Neural cell (in vitro differentiated cells): Measurements from ENCODE around the gene ATL2. TPM values are rescaled to one million over a fixed set of nuclear protein-coding genes. Genes with fewer than 3 reads are reported as not detected.

Experiments
- H2AFZ ChIP-seq: fragments of 200-600, 300-800 bp; sonication (generic), shearing (Covaris generic); 2 replicates; pipeline ENCODE4 v1.6.0; 2014; ENCODE audit warnings: low read depth, mild to moderate bottlenecking, antibody characterized with exemption, low read length, moderate library complexity
- H3F3A ChIP-seq: fragments of 200-600 bp; shearing (Covaris generic); 2 replicates; pipeline ENCODE4 v1.6.1; 2016; ENCODE audit warnings: mild to moderate bottlenecking, moderate library complexity, mixed read lengths, antibody characterized with exemption, low read length; ENCODE audit not compliant: insufficient read depth, poor library complexity, severe bottlenecking
- H3K27ac ChIP-seq: fragments of 200-600, 300-800 bp; sonication (generic), shearing (Covaris generic); 2 replicates; pipeline ENCODE4 v1.5.1; 2014; ENCODE audit warnings: mild to moderate bottlenecking, low read length, moderate library complexity
- H3K27me3 ChIP-seq: fragments of 300-800, 200-600 bp; sonication (generic), shearing (Covaris generic); 2 replicates; pipeline ENCODE4 v1.6.0; 2014; ENCODE audit warnings: mild to moderate bottlenecking, low read depth, low read length, moderate library complexity; ENCODE audit not compliant: insufficient read depth
- H3K36me3 ChIP-seq: fragments of 300-800, 200-600 bp; sonication (generic), shearing (Covaris generic); 2 replicates; pipeline ENCODE4 v1.5.1; 2014; ENCODE audit warnings: mild to moderate bottlenecking, antibody characterized with exemption, low read length, moderate library complexity; ENCODE audit not compliant: insufficient read depth
- H3K4me2 ChIP-seq: fragments of 300-800, 200-600 bp; sonication (generic), shearing (Covaris generic); 2 replicates; pipeline ENCODE4 v1.6.0; 2014; ENCODE audit warnings: mild to moderate bottlenecking, low read length
- H3K4me3 ChIP-seq: fragments of 300-800, 200-600 bp; sonication (generic), shearing (Covaris generic); 2 replicates; pipeline ENCODE4 v1.5.1; 2014; ENCODE audit warnings: mild to moderate bottlenecking, low read length, moderate library complexity
- H3K79me2 ChIP-seq: fragments of 200-600 bp; shearing (Covaris generic); replicated peaks from 2 replicates; pipeline ENCODE4 v1.6.0; 2014; ENCODE audit warnings: mild to moderate bottlenecking, low read length, moderate library complexity; ENCODE audit not compliant: insufficient read depth
- H3K9ac ChIP-seq: fragments of 300-800, 200-600 bp; sonication (generic), shearing (Covaris generic); 2 replicates; pipeline ENCODE4 v1.6.1; 2016; ENCODE audit warnings: mild to moderate bottlenecking, low read length, mixed read lengths
- H3K9me2 ChIP-seq: fragments of 200-600 bp; shearing (Covaris generic); 2 replicates; pipeline ENCODE4 v1.6.1; 2016; ENCODE audit warnings: mild to moderate bottlenecking, low read length, mixed read lengths; ENCODE audit not compliant: insufficient read depth
- H3K9me3 ChIP-seq: fragments of 200-600, 300-800 bp; sonication (generic), shearing (Covaris generic); 2 replicates; pipeline ENCODE4 v1.6.1; 2016; ENCODE audit warnings: mild to moderate bottlenecking, mixed run types, low read length, moderate library complexity, mixed read lengths
- H4K20me1 ChIP-seq: fragments of 200-600 bp; shearing (Covaris generic); 2 replicates; pipeline ENCODE4 v1.6.1; 2016; ENCODE audit warnings: mild to moderate bottlenecking, mixed run types; ENCODE audit not compliant: insufficient read depth
- CTCF ChIP-seq: fragments of 450-650 bp; IDR thresholded peaks from 2 replicates; pipeline ENCODE4 v1.5.1; 2014; ENCODE audit warnings: antibody characterized with exemption, mild to moderate bottlenecking, moderate library complexity; ENCODE audit not compliant: poor library complexity, severe bottlenecking
- EP300 ChIP-seq: fragments of 450-650 bp; conservative IDR thresholded peaks from 2 replicates; pipeline ENCODE4 v1.6.1; 2014; ENCODE audit warnings: antibody characterized with exemption, mild to moderate bottlenecking, moderate library complexity; ENCODE audit not compliant: poor library complexity, severe bottlenecking
- EZH2 ChIP-seq: fragments of 200-600, 300-800 bp; shearing (Covaris generic), sonication (generic); IDR thresholded peaks from 2 replicates; pipeline ENCODE4 v1.6.1; 2014; ENCODE audit warnings: antibody characterized with exemption, low read length, borderline replicate concordance, mild to moderate bottlenecking; ENCODE audit not compliant: insufficient read depth, poor library complexity, severe bottlenecking
- MXI1 ChIP-seq: fragments of 450-650 bp; conservative IDR thresholded peaks from 2 replicates; pipeline ENCODE4 v1.6.1; 2014; ENCODE audit warnings: antibody characterized with exemption, mild to moderate bottlenecking; ENCODE audit not compliant: poor library complexity, severe bottlenecking
- POLR2AphosphoS5 ChIP-seq: IDR thresholded peaks from 2 replicates; pipeline ENCODE4 v1.6.1; 2012
- RAD21 ChIP-seq: fragments of 450-650 bp; conservative IDR thresholded peaks from 2 replicates; pipeline ENCODE4 v1.6.1; 2014; ENCODE audit warnings: antibody characterized with exemption, mild to moderate bottlenecking, moderate library complexity
- REST ChIP-seq: IDR thresholded peaks from 2 replicates; pipeline ENCODE4 v1.6.1; 2012; ENCODE audit warnings: borderline replicate concordance
- SMC3 ChIP-seq: fragments of 450-650 bp; conservative IDR thresholded peaks from 2 replicates; pipeline ENCODE4 v1.6.1; 2014; ENCODE audit warnings: antibody characterized with exemption, mild to moderate bottlenecking, moderate library complexity; ENCODE audit not compliant: poor library complexity
- TAF1 ChIP-seq: IDR thresholded peaks from 2 replicates; pipeline ENCODE4 v1.6.1; 2012; ENCODE audit warnings: low read depth
- polyA plus RNA-seq: library from polyadenylated mRNA; depleted of rRNA; stranded (reverse); fragments of >200 nt; gene quantifications from 2 replicates; pipeline ENCODE4 v1.2.3, GENCODE V29; 2014

ATL2 gene
- polyA plus RNA-seq, 1 donor from 2014 or later = 66.8 TPM

GRCh38 chr2:38248707-38249106, 128.4 kb downstream of the ATL2 start:
- no peaks in the 10 kb centered on the region for H3K9me3 ChIP-seq
- TF ChIP-seq CTCF (no peak), REST (no peak), EZH2 (no peak), SMC3 (no peak), MXI1 (no peak), RAD21 (no peak)
- H3K27me3 ChIP-seq = no peaks in the 10 kb centered on the region
- no peaks in the 10 kb centered on the region for H3F3A ChIP-seq
- H3K9me2 ChIP-seq = no peaks in the 10 kb centered on the region
- H3K4me3 ChIP-seq = no peak overlapping the region
- no peak overlapping the region for H3K27ac ChIP-seq
- no peaks in the 10 kb centered on the region for H3K79me2 ChIP-seq
- no peak overlapping the region for H3K4me2 ChIP-seq
- H2AFZ ChIP-seq = no peak overlapping the region
- H4K20me1 ChIP-seq = no peaks in the 10 kb centered on the region
- no peaks in the 10 kb centered on the region for H3K36me3 ChIP-seq
- no peak overlapping the region for H3K9ac ChIP-seq

GRCh38 chr2:38248255-38248654, 128.8 kb downstream of the ATL2 start:
- Histone ChIP-seq H2AFZ (no peak overlapping the region), H3K27ac (no peak overlapping the region), H3K4me2 (no peak overlapping the region), H3K4me3 (no peak overlapping the region), H3K9me3 (no peaks in the 10 kb centered on the region), H3K79me2 (no peaks in the 10 kb centered on the region), H4K20me1 (no peaks in the 10 kb centered on the region), H3F3A (no peaks in the 10 kb centered on the region), H3K36me3 (no peaks in the 10 kb centered on the region), H3K27me3 (no peaks in the 10 kb centered on the region), H3K9me2 (no peaks in the 10 kb centered on the region), H3K9ac (no peak overlapping the region)
- TF ChIP-seq SMC3 = no peak
- TF ChIP-seq MXI1 = no peak
- TF ChIP-seq CTCF = no peak
- no peak for TF ChIP-seq REST
- no peak for TF ChIP-seq TAF1
- no peak for TF ChIP-seq RAD21
- TF ChIP-seq EZH2 = no peak
- no peak for TF ChIP-seq POLR2AphosphoS5
- no peak for TF ChIP-seq EP300
